ENCODE results near the gene FBXW8. TPM values are rescaled to one million over a fixed set of nuclear protein-coding genes. Genes with fewer than 3 reads are reported as not detected.

The FBXW8 gene
- total and polyA plus RNA-seq, 2 donors (not counting 3 experiments of a cell fraction or from before 2014, with no cell fraction given): 15.4 TPM

DNA sequence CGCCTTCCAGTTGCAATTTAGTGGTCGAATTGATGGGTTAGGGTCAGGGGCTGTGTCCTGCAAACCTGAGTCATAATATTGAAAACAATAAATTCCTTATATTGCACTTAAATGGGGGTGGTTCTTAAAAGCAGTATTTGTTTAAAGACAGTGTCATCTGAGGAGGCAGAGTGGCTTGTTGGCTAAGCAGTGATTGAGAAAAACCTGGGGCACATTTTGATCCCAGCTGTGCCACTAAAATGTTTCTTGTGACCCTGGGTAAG, 48.4 kb downstream of the FBXW8 start:
- no peak overlapping the region for H3K4me3 ChIP-seq (replicated peaks in 1 of 3; ENCODE audit: insufficient read depth in 1 of 3, low read depth in 1 of 3, low read length in 3 of 3)
- BruUV-seq (replicated peaks): no TSS peak

More for the DNA sequence above, 48.4 kb downstream of the FBXW8 start:
- FAIRE-seq: no peak
- CTCF ChIA-PET: interaction anchor here (0.9 kb wide), 1 partner anchor 9 kb away, joined by 3 read pairs; no protein-coding TSS in a partner anchor
- Histone ChIP-seq H3K4me2 (ENCODE audit: insufficient read depth, low read length) (no peak overlapping the region), H3K27me3 (ENCODE audit: control insufficient read depth in 2 of 2, insufficient read depth in 2 of 2, low read length in 2 of 2) (no peaks in the 10 kb centered on the region), H3K27ac (ENCODE audit: insufficient read depth, low read depth, low read length) (no peak overlapping the region), H3K9ac (replicated peaks; ENCODE audit: extremely low read depth, insufficient read depth, low read length) (no peak overlapping the region), H4K20me1 (replicated peaks; ENCODE audit: control insufficient read depth, extremely low read depth, insufficient read depth, low read length) (no peaks in the 10 kb centered on the region), H3K36me3 (ENCODE audit: control insufficient read depth in 2 of 2, extremely low read depth in 1 of 2, insufficient read depth in 2 of 2, low read length in 2 of 2) (no peaks in the 10 kb centered on the region), H3K9me1 (replicated peaks; ENCODE audit: control insufficient read depth, extremely low read depth, insufficient read depth, low read length) (no peaks in the 10 kb centered on the region), H3K4me1 (ENCODE audit: control insufficient read depth, extremely low read depth, insufficient read depth, low read length) (peaks cover 2% of the 10 kb centered on the region), H3K79me2 (ENCODE audit: control insufficient read depth, insufficient read depth, low read length) (no peaks in the 10 kb centered on the region), H3K9me3 (replicated peaks; ENCODE audit: control insufficient read depth, insufficient read depth, low read length) (no peaks in the 10 kb centered on the region), H2AFZ (ENCODE audit: low read depth, low read length) (no peak overlapping the region)
- dilution Hi-C loops (cut with MboI; ENCODE audit: extremely low pct_ligation_motif_present, low sequenced_read_pairs): no loop called here
- TF ChIP-seq GATA2 (IDR thresholded peaks at IDR 0.05; ENCODE audit: insufficient read depth, insufficient read length, low read depth, low read length) (no peak), MYC (IDR thresholded peaks at IDR 0.05; ENCODE audit: low read depth, low read length) (no peak), POLR2A (IDR thresholded peaks at IDR 0.05; ENCODE audit: low read depth, low read length) (no peak), EZH2 (IDR thresholded peaks at IDR 0.05; ENCODE audit: borderline replicate concordance, low read depth, low read length, severe bottlenecking) (no peak), POLR2AphosphoS5 (IDR thresholded peaks at IDR 0.05; ENCODE audit: insufficient read depth, low read depth, low read length) (no peak), FOS (IDR thresholded peaks at IDR 0.05; ENCODE audit: borderline replicate concordance, insufficient read depth, low read length) (no peak), JUN (IDR thresholded peaks at IDR 0.05; ENCODE audit: borderline replicate concordance, insufficient read depth, insufficient read length, low read depth) (no peak)
- TF ChIP-seq, protein P1, sequence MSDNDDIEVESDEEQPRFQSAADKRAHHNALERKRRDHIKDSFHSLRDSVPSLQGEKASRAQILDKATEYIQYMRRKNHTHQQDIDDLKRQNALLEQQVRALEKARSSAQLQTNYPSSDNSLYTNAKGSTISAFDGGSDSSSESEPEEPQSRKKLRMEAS (IDR thresholded peaks at IDR 0.05; ENCODE audit: insufficient read depth, insufficient read length): no peak
- TF ChIP-seq, protein P2, sequence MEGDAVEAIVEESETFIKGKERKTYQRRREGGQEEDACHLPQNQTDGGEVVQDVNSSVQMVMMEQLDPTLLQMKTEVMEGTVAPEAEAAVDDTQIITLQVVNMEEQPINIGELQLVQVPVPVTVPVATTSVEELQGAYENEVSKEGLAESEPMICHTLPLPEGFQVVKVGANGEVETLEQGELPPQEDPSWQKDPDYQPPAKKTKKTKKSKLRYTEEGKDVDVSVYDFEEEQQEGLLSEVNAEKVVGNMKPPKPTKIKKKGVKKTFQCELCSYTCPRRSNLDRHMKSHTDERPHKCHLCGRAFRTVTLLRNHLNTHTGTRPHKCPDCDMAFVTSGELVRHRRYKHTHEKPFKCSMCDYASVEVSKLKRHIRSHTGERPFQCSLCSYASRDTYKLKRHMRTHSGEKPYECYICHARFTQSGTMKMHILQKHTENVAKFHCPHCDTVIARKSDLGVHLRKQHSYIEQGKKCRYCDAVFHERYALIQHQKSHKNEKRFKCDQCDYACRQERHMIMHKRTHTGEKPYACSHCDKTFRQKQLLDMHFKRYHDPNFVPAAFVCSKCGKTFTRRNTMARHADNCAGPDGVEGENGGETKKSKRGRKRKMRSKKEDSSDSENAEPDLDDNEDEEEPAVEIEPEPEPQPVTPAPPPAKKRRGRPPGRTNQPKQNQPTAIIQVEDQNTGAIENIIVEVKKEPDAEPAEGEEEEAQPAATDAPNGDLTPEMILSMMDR (IDR thresholded peaks at IDR 0.05; ENCODE audit: extremely low read depth in 1 of 2, insufficient read depth in 1 of 2, low read depth in 1 of 2, low read length in 2 of 2): no peak
- POLR2A ChIA-PET: no interaction called here
- no peak for DNase-seq (ENCODE audit: low read depth, low spot score)
- intact Hi-C loops (cut with micrococcal nuclease): no loop called here

All from endothelial cell of umbilical vein (primary cell).